GM18517 (cell line): ENCODE results near the gene TMIGD3.

ENCODE experiments used
- ATAC-seq: cut with Tn5 transposase; IDR thresholded peaks from one replicate; pipeline ENCODE4 v1.9.1; 2021; ENCODE audit warnings: mild to moderate bottlenecking, moderate library complexity; ENCODE audit not compliant: unreplicated experiment

TMIGD3 gene

GRCh38 chr1:111476214-111476613, 27.2 kb downstream of the TMIGD3 start:
- ATAC-seq: no peak

- ATAC-seq: no peak
Observed at GRCh38 chr1:111475701-111476100, 27.7 kb downstream of the TMIGD3 start.

GRCh38 chr1:111474521-111474920, 28.9 kb downstream of the TMIGD3 start:
- ATAC-seq: no peak

GRCh38 chr1:111474106-111474505, 29.3 kb downstream of the TMIGD3 start:
- ATAC-seq: no peak

GRCh38 chr1:111471538-111471937, 31.9 kb downstream of the TMIGD3 start:
- ATAC-seq: no peak

GRCh38 chr1:111471012-111471411, 32.4 kb downstream of the TMIGD3 start:
- peak; percentile 70 for ATAC-seq

GRCh38 chr1:111470596-111470995, 32.8 kb downstream of the TMIGD3 start:
- ATAC-seq: peak; percentile 8

- ATAC-seq: no peak
Observed at GRCh38 chr1:111469539-111469938, 33.9 kb downstream of the TMIGD3 start.

- no peak for ATAC-seq
Observed at GRCh38 chr1:111468717-111469100, 34.7 kb downstream of the TMIGD3 start.

- ATAC-seq: no peak
Observed at GRCh38 chr1:111467865-111468716, 35.3 kb downstream of the TMIGD3 start.

- no peak for ATAC-seq
Observed at GRCh38 chr1:111466480-111466879, 37.0 kb downstream of the TMIGD3 start.

- ATAC-seq: no peak
Observed at GRCh38 chr1:111465754-111466153, 37.7 kb downstream of the TMIGD3 start.

GRCh38 chr1:111463029-111463683, 40.3 kb downstream of the TMIGD3 start:
- no peak for ATAC-seq

GRCh38 chr1:111462370-111463028, 40.9 kb downstream of the TMIGD3 start:
- ATAC-seq: no peak

- no peak for ATAC-seq
Observed at GRCh38 chr1:111461765-111462164, 41.7 kb downstream of the TMIGD3 start.

- no peak for ATAC-seq
Observed at GRCh38 chr1:111455642-111456031, 47.8 kb downstream of the TMIGD3 start.

GRCh38 chr1:111454859-111455641, 48.4 kb downstream of the TMIGD3 start:
- no peak for ATAC-seq

- ATAC-seq: no peak
Observed at GRCh38 chr1:111453706-111454105, 49.7 kb downstream of the TMIGD3 start.

GRCh38 chr1:111452581-111452980, 50.9 kb downstream of the TMIGD3 start:
- no peak for ATAC-seq

GRCh38 chr1:111450185-111450584, 53.2 kb downstream of the TMIGD3 start:
- ATAC-seq: no peak

- no peak for ATAC-seq
Observed at GRCh38 chr1:111449703-111450017, 53.8 kb downstream of the TMIGD3 start.
